PFSK-1 (cell line): Measurements from ENCODE around the gene OR4X1.

Experiments
- FOXP2 ChIP-seq: optimal IDR thresholded peaks from 2 replicates; pipeline ENCODE3; 2011; ENCODE audit warnings: borderline replicate concordance, control low read depth, inconsistent platforms; ENCODE audit not compliant: insufficient read depth; ENCODE audit errors: extremely low read length, extremely low read depth
- POLR2AphosphoS5 ChIP-seq: IDR thresholded peaks from 2 replicates; pipeline ENCODE4 v1.6.1; 2012; ENCODE audit warnings: low read depth, mild to moderate bottlenecking, control low read depth, low read length, moderate library complexity
- SIN3A ChIP-seq: IDR thresholded peaks from 2 replicates; pipeline ENCODE4 v1.6.1; 2012; ENCODE audit warnings: mild to moderate bottlenecking, low read length, moderate library complexity, borderline replicate concordance; ENCODE audit not compliant: insufficient read depth
- TAF1 ChIP-seq: IDR thresholded peaks from 2 replicates; pipeline ENCODE4 v1.6.1; 2012; ENCODE audit warnings: low read length, control low read depth, borderline replicate concordance; ENCODE audit not compliant: insufficient read depth
- TF ChIP-seq, protein P1 (sequence below), 2 experiments: IDR thresholded peaks; 2 replicates each; pipeline versions ENCODE4 v1.6.1 to v1.8.0; 2011 to 2012; ENCODE audit warnings: low read depth in 2 of 2, low read length in 2 of 2, control low read depth in 1 of 2, inconsistent platforms in 1 of 2, mild to moderate bottlenecking in 1 of 2, moderate library complexity in 1 of 2; ENCODE audit not compliant: insufficient read depth in 1 of 2

Gene OR4X1

DNA sequence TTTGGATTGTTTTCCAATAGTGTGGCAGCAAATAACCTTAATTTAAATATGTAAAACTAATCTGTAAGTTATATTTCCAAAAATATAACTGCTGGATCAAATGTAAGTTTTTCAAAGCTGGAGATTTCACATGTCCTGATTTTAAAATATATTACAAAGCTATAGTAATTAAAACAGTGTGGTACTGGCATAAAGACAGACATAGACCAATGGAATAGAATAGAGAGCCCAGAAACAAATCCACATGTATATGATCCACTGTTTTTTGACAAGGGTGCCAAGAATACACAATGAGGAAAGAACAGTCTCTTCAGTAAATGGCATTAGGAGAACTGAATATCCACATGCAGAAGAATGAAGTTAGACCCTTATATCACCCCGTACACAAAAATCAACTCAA is 14.8 kb upstream of the OR4X1 start:
- no peak for TF ChIP-seq FOXP2
- no peak for TF ChIP-seq SIN3A
- TF ChIP-seq TAF1, result no peak
- TF ChIP-seq, protein P1, sequence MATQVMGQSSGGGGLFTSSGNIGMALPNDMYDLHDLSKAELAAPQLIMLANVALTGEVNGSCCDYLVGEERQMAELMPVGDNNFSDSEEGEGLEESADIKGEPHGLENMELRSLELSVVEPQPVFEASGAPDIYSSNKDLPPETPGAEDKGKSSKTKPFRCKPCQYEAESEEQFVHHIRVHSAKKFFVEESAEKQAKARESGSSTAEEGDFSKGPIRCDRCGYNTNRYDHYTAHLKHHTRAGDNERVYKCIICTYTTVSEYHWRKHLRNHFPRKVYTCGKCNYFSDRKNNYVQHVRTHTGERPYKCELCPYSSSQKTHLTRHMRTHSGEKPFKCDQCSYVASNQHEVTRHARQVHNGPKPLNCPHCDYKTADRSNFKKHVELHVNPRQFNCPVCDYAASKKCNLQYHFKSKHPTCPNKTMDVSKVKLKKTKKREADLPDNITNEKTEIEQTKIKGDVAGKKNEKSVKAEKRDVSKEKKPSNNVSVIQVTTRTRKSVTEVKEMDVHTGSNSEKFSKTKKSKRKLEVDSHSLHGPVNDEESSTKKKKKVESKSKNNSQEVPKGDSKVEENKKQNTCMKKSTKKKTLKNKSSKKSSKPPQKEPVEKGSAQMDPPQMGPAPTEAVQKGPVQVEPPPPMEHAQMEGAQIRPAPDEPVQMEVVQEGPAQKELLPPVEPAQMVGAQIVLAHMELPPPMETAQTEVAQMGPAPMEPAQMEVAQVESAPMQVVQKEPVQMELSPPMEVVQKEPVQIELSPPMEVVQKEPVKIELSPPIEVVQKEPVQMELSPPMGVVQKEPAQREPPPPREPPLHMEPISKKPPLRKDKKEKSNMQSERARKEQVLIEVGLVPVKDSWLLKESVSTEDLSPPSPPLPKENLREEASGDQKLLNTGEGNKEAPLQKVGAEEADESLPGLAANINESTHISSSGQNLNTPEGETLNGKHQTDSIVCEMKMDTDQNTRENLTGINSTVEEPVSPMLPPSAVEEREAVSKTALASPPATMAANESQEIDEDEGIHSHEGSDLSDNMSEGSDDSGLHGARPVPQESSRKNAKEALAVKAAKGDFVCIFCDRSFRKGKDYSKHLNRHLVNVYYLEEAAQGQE (IDR thresholded peaks at IDR 0.05; ENCODE audit: insufficient read depth in 1 of 2, low read depth in 2 of 2, low read length in 2 of 2), result no peak
- TF ChIP-seq POLR2AphosphoS5, result no peak

DNA sequence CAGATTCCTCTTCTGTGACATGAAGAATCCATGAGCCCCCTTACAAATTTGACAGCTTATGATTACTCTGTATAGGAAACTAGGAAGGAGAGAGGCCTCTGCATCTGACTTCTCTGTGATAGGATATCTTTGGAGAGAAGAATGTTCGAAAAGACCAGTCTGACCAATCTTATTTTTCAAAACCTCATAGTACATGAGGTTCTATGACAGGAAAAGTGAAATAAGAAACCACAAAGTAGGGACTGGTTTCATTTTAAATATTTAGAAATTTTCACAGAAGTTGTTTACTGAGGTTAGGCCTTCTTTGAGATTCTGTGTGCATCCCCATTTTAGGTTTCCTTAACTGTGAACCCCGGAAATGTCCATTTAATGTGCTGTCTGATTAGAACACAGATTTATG is 2.1 kb upstream of the OR4X1 start:
- TF ChIP-seq, protein P1 (IDR thresholded peaks at IDR 0.05; ENCODE audit: insufficient read depth in 1 of 2, low read depth in 2 of 2, low read length in 2 of 2), result no peak
- TF ChIP-seq SIN3A (no peak), FOXP2 (no peak), POLR2AphosphoS5 (no peak), TAF1 (no peak)

DNA sequence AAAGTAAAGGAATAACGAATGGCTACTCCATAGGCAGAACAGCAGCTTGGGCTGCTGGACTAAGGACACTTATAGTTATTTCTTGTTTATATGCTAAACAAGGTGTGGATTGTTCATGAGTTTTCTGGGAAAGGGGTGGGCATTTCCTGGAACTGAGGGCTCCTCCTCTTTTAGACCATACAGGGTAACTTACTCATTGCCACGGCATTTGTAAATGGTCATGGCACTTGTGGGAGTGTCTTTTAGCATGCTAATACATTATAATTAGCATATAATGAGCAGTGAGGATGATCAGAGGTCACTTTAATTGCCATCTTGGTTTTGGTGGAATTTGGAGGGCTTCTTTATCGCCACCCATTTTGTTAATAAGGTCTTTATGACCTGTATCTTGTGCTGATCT is 7.0 kb downstream of the OR4X1 start:
- TF ChIP-seq TAF1 (no peak), POLR2AphosphoS5 (no peak), FOXP2 (no peak), SIN3A (no peak)

DNA sequence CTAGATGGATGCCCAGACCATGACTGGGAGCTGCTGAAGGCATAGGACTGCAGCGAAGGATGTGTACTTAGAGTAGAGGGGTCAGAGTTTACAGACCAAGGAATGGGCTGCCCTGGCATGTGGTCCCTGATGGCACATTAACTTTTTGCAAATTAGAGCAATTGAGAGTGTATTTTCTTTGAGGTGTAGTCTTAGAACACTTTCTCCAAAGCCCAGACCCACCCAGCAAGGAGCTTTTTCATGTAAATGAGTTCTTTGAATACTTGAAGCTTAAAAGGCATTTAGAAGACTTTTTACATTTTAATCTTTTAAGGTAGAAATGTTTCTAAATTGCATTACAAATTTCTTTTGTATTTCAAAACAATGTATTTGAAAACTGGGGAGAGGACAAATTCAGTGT is 8.9 kb downstream of the OR4X1 start:
- TF ChIP-seq POLR2AphosphoS5, result no peak
- TF ChIP-seq, protein P1 (IDR thresholded peaks at IDR 0.05; ENCODE audit: insufficient read depth in 1 of 2, low read depth in 2 of 2, low read length in 2 of 2), result no peak
- TF ChIP-seq TAF1, result no peak
- no peak for TF ChIP-seq SIN3A
- no peak for TF ChIP-seq FOXP2

DNA sequence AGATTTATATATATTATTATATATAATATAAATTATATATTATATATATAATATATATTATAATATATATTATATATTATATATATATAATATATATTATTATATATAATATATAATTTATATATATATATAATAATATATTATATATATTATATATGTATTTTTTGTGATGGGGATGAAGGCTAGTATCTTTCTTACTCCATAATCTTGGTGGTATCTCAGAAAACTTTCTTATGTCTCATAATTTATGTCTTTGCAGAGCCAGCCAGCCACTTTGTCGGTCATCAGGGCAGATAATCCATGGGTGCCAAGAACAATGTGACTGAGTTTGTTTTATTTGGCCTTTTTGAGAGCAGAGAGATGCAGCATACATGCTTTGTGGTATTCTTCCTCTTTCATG is 42.3 kb downstream of the OR4X1 start, which contains the start of gene OR4S1:
TSS of gene OR4S1 (plus strand) at position 301 of the 400 bp plus-strand sequence. CDS start at position 301, 0 bp downstream.
- TF ChIP-seq TAF1, result no peak
- no peak for TF ChIP-seq FOXP2
- TF ChIP-seq, protein P1 (IDR thresholded peaks at IDR 0.05; ENCODE audit: insufficient read depth in 1 of 2, low read depth in 2 of 2, low read length in 2 of 2), result no peak
- TF ChIP-seq POLR2AphosphoS5, result no peak
- no peak for TF ChIP-seq SIN3A
